Right lobe of liver (tissue), 4 donors: Measurements from ENCODE around the gene ZACN.

ENCODE experiments used
- CTCF ChIP-seq, 4 donors: fragments of 200-600 bp in 3 of 4; fragments of 450-650 bp in 1 of 4; IDR thresholded peaks; one replicate each; pipeline versions ENCODE4 v1.5.1 to v1.8.0; 2016 to 2022; ENCODE audit warnings: antibody characterized with exemption in 4 of 4, mild to moderate bottlenecking in 2 of 4
- POLR2A ChIP-seq: fragments of 450-650 bp; IDR thresholded peaks from one replicate; pipeline ENCODE4 v1.6.1; 2017; ENCODE audit warnings: antibody characterized with exemption, mild to moderate bottlenecking
- donor health status: DM: no; HTN: no; CAD: no.
- donor health status: DM: no; HTN: no; CAD: no.
- donor health status: DM: no; HTN: yes; CAD: no.

GRCh38 chr17:76080768-76081287, 1.8 kb downstream of the ZACN start:
- no peak for TF ChIP-seq CTCF (IDR thresholded peaks at IDR 0.05)
- no peak for TF ChIP-seq POLR2A
